Measurements from ENCODE around the gene RETREG2.

Gene RETREG2

GRCh38 chr2:219177552-219178376 is at the start of gene RETREG2:
Gene RETREG2 (plus strand): TSS chr2:219178275. CDS start chr2:219178353, 78 bp downstream.
- FAIRE-seq, result no peak

GRCh38 chr2:219128396-219128795 is 49.7 kb upstream of the RETREG2 start:
- no peak for FAIRE-seq

- FAIRE-seq, result no peak
Measured at GRCh38 chr2:219129589-219129988, 48.5 kb upstream of the RETREG2 start.

- no peak for FAIRE-seq
Measured at GRCh38 chr2:219131327-219131726, 46.7 kb upstream of the RETREG2 start.

- FAIRE-seq, result no peak
Measured at GRCh38 chr2:219131744-219132143, 46.3 kb upstream of the RETREG2 start.

GRCh38 chr2:219133976-219134375 is 44.1 kb upstream of the RETREG2 start:
- no peak for FAIRE-seq

GRCh38 chr2:219140722-219141121 is 37.4 kb upstream of the RETREG2 start:
- no peak for FAIRE-seq

GRCh38 chr2:219142329-219142728 is 35.7 kb upstream of the RETREG2 start:
- FAIRE-seq, result no peak

GRCh38 chr2:219149667-219150066 is 28.4 kb upstream of the RETREG2 start:
- FAIRE-seq, result no peak

GRCh38 chr2:219155054-219155644 is 22.9 kb upstream of the RETREG2 start:
- FAIRE-seq, result no peak

GRCh38 chr2:219157396-219157795 is 20.7 kb upstream of the RETREG2 start:
- no peak for FAIRE-seq

GRCh38 chr2:219158025-219158424 is 20.1 kb upstream of the RETREG2 start:
- no peak for FAIRE-seq

- FAIRE-seq, result no peak
Measured at GRCh38 chr2:219158586-219158985, 19.5 kb upstream of the RETREG2 start.

GRCh38 chr2:219159771-219160185 is 18.3 kb upstream of the RETREG2 start:
- FAIRE-seq, result no peak

- no peak for FAIRE-seq
Measured at GRCh38 chr2:219160186-219161017, 17.7 kb upstream of the RETREG2 start, which contains the start of gene NHEJ1. Gene NHEJ1 (minus strand): TSS chr2:219160815. CDS start chr2:219158362, 2,453 bp downstream.

GRCh38 chr2:219161097-219161496 is 17.0 kb upstream of the RETREG2 start:
- no peak for FAIRE-seq

GRCh38 chr2:219163156-219163555 is 14.9 kb upstream of the RETREG2 start:
- no peak for FAIRE-seq

GRCh38 chr2:219165058-219165911 is 12.8 kb upstream of the RETREG2 start:
- FAIRE-seq, result no peak

- no peak for FAIRE-seq
Measured at GRCh38 chr2:219167997-219168396, 10.1 kb upstream of the RETREG2 start.

GRCh38 chr2:219168526-219168925 is 9.5 kb upstream of the RETREG2 start:
- no peak for FAIRE-seq

GRCh38 chr2:219168932-219169331 is 9.1 kb upstream of the RETREG2 start:
- no peak for FAIRE-seq

GRCh38 chr2:219169930-219170654 is 8.0 kb upstream of the RETREG2 start, which contains the start of gene SLC23A3:
Gene SLC23A3 (minus strand): TSS chr2:219170029. CDS start chr2:219169984, 45 bp downstream.
- FAIRE-seq, result no peak

Data from colon (tissue), 2 donors.